Fibroblast of skin of abdomen (primary cell): ENCODE results near the gene POP7.

Source experiments
- DNase-seq: peaks from one replicate; pipeline ENCODE4 v3.0.0-alpha.2; 2013

Gene POP7

DNA sequence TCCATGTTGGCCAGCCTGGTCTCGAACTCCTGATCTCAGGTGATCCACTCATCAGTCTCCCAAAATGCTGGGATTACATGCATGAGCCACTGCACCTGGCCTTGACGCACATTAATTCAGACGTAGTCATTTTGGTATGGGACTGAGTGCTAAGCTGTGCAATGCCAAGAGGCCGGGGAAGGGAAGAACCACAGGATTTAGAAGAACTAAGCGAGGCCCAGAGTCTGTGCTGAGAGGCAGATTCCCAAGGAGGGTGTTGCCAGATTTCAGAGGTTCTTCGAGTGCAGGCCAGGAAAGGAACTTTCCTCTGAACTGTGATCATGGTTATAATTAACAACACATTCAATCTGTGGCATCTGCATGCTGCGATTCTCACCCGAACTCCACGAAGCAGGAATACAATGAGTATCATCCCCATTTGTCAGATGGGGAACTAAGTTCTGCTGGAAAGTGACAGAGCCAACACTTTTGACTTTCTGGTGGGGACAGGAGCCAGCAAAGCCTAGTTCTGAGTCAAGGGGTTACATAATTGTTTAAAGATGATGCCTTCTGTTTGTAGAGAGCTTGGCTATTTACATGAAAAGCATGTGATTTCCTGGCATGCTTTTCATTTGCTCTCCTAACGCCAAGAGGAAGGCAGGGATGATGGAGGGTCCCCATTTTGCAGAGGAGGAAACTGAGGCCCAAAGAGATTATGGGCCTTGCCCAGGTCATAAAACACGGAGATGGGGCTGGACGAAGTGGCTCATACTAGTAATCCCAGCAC, 21.3 kb downstream of the POP7 start:
- DNase-seq = peak; percentile 97

DNA sequence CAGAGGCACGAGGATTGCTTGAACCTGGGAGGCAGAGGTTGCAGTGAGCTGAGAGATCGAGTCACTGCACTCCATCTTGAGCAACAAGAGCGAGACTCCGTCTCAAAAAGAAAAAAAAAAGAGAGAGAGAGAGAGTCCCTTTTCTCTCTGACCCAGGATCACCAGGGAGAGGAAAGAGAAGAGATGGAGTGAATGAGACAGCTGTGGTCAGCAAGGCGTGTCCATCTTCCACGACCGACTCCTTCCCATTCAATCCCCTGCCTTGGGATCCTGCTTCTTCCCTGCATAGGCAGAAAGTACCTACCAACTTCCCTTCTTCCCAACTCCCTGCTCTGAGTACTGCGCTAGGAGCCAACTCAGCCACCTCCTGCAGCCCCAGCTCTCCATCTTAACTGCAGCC, 22.3 kb downstream of the POP7 start:
- no peak for DNase-seq

DNA sequence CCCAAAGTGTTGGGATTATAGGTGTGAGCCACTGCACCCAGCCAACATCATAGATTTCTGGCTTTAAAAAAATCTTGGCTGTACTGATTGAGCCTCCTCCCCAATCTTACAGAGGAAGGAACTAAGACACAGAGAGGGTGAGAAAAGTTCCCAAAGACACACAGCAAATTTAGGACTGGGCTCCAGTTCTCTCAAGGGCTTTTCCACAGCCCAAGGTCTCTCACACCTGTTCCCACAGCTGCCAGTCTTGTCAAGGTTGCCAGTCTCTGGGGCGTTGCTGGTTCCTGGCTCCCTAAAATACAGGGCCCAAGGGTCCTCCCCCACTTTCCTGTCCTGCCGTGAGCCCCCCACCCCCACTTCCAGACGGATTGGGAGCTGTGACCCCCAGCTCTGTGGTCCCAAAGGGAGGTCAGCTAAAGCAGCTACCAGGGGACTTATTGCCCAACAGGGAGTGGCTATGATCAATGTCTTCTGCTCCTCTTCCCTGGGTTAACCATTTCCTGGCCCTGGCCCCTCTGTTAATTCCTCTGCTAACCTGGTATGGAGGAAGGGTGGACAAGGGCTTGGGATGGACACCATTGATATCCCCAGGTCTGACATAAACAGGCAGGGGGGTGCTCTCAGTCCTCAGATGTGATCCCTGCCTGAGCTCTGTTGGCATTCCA, 24.3 kb downstream of the POP7 start:
- DNase-seq = no peak

DNA sequence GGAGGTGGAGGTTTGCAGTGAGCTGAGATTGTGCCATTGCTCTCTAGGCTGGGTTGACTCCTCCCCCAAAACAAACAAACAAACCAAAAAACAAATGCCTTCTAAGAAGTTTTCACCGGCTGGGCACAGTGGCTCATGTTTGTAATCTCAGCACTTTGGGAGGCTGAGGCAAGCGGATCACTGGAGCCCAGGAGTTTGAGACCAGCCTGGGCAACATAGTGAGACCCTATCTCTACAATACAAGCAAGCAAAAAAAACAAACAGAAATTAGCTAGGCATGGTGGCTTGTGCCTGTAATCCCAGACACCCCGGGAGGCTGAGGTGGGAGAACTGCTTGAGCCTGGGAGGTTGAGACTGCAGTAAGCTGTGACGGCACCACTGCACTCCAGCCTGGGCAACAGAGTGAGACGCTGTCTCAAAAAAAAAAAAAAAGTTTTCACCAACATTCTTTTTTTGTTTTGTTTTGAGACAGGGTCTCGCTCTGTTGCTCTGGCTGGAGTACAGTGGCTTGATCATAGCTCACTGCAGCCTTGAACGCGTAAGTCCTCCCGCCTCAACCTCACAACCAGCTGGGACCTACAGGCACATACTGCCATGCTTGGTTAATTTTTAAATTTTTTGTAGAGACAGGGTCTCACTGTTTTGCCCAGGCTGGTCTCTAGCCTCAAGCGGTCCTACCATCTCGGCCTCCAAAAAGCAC, 26.2 kb downstream of the POP7 start:
- DNase-seq = no peak

DNA sequence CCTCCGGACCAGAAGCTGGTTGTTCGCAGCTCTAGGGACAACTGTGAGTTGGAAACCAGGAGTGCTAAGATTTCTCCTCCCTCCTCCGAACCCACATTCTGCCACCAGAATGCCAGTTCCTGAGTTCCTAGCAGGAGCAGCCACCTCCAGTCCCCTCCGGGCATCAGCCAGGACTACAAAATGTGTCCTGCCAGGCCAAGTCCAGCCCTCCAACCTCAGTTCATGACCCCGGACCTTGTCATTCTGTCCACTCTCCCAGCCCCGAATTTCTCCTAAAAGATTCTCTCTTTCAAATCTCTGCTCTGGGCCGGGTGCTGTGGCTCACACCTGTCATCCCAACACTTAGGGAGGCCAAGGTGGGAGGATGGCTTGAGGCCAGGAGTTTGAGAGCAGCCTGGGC, 29.8 kb downstream of the POP7 start:
- DNase-seq = no peak

DNA sequence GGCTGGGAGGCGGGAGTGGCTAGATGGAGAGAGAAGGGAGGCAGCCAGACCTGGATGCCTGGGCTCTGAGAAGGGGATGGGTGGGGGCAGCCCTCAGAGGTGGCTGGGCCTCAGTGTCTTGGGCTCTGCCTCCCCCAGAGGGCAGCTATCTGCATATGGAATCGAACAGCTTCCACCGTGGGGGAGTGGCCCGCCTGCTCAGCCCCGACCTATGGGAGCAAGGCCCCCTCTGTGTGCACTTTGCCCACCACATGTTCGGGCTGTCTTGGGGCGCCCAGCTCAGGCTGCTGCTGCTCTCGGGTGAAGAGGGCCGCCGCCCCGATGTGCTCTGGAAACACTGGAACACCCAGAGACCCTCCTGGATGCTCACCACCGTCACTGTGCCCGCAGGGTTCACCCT, 30.8 kb downstream of the POP7 start:
- DNase-seq = no peak

DNA sequence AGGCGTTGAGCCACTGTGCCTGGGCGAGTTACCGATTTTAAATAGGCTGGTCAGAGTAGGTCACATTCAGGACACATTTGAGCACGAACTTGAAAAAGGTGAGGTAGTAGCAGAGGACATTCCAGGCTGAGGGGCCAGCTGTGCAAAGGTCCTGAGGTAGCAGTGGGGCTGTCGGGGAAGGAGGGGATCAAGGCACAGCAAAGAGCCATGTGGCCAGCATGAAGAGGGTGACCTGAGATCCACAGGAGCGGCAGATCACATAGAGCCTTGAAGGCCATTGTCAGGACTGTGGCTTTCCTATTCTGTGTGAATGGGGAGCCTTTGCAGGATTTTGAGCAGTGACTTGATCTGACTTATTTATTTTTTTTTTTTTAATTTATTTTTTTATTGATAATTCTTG, 34.0 kb downstream of the POP7 start:
- no peak for DNase-seq

DNA sequence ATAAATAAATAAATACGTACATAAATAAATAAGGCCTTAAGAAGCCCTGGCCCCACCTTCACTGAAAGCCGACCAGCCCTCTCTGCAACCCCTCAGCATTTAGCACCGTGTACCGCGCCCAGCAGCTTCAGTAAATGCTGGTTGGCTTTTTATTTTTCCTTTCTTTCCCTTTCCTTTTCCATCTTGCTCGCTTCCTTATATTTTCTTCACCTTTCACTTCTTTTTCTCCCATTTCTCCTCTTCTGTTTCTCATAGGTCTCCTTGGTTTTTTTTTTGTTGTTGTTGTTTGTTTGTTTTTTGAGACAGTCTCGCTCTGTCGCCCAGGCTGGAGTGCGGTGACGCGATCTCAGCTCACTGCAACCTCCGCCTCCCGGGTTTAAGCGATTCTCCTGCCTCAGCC, 38.7 kb downstream of the POP7 start:
- DNase-seq = no peak

DNA sequence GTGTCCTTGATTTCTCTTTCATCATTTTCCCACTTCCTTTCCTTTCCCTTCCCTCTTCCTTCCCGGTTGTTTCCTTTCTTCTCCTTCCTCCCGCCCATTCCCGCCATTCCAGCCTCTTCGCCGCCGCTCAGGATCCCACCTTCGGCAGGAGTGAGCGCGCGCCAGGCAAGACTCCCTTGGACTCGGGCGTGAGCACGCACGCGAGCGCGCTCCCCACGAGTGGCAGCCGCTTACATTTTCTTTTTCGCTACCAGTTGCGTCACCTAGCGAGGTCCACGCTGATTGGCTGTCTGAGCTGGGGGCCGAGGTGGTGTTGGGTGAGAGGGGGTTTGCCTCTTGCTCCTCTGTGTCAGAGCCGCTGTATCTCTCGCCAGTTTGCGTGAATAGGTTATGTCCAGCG, 39.3 kb downstream of the POP7 start:
- DNase-seq = peak; percentile 86

DNA sequence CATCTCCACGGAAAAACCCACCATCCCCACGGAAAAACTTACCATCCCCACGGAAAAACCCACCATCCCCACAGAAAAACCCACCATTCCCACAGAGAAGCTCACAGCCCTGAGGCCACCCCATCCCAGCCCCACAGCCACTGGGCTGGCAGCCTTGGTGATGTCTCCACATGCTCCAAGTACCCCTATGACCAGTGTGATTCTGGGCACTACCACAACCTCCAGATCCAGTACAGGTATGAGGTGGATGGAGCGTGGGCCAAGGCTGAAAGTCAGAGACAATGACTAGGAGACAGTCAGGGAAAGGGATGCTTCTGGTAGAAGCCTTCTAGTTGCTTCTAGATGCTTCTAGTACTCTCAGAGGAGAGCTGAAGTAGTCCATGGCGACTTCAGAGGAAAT, 47.1 kb downstream of the POP7 start:
- DNase-seq = no peak

DNA sequence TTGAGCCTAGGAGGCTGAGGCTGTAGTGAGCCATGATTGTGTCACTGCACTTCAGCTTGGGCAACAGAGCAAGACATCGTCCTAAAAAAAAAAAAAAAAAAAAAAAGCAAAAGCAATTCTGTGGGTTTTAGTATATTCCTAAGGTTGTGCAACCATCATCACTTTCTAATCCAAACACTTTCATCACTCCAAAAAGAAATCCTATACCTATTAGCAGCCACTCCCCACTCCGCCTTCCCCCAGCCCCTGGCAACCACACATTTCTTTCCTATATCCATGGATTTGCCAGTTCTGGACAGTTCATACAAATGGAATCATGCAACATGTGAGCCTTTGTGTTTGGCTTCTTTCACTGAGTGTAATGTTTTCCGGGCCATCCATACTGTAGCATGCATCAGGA, 47.8 kb downstream of the POP7 start:
- no peak for DNase-seq
